ENCODE data around the gene VPS8.

- TF ChIP-seq CTCF (IDR thresholded peaks at IDR 0.05) = no peak
- no peak for TF ChIP-seq POLR2A (IDR thresholded peaks at IDR 0.05)
Measured at GRCh38 chr3:184945886-184946625, 134.1 kb downstream of the VPS8 start.

Data from esophagus squamous epithelium (tissue), 4 donors.